Body of pancreas (tissue), 4 donors: ENCODE measurements around the gene PTPRQ.

Source experiments
- CTCF ChIP-seq, 7 experiments: fragments of 450-650 bp in 4 of 7; fragments of 200-600 bp in 3 of 7; sonication (generic) in 3 of 7; IDR thresholded peaks; one replicate each; pipeline ENCODE4 v1.5.1; 2016 to 2019; ENCODE audit warnings: antibody characterized with exemption in 7 of 7
- POLR2A ChIP-seq, 3 donors: fragments of 450-650 bp; IDR thresholded peaks; one replicate each; pipeline ENCODE4 v1.6.1; 2016; ENCODE audit warnings: antibody characterized with exemption in 3 of 3, mild to moderate bottlenecking in 2 of 3

- TF ChIP-seq CTCF (IDR thresholded peaks at IDR 0.05) (no peak), POLR2A (IDR thresholded peaks at IDR 0.05) (no peak)
These were observed 254.2 kb downstream of the PTPRQ start for GRCh38 chr12:80698256-80698655.
